HEK293T (cell line): Measurements from ENCODE around the gene C11orf21.

Experiments
- CTCF ChIA-PET: fragments of 350-600 bp; formaldehyde crosslinking; extraction: SDS; loops from one replicate; lab custom pipeline; 2021; ENCODE audit warnings: antibody characterized with exemption, inconsistent platforms; lab: Yijun Ruan, JAX
- POLR2A ChIA-PET: fragments of 350-600 bp; formaldehyde crosslinking; extraction: SDS; loops from one replicate; lab custom pipeline; 2020; ENCODE audit warnings: antibody characterized with exemption, inconsistent platforms; lab: Yijun Ruan, JAX
- DNase-seq: peaks from one replicate; pipeline ENCODE4 v3.0.0; 2012; ENCODE audit warnings: mixed read lengths; ENCODE audit errors: extremely low spot score
- ARNT ChIP-seq: fragments of 450-650 bp; IDR thresholded peaks from 2 replicates; pipeline ENCODE4 v1.6.1; 2017; ENCODE audit warnings: mild to moderate bottlenecking
- BHLHE40 ChIP-seq: fragments of 450-650 bp; IDR thresholded peaks from 2 replicates; pipeline ENCODE4 v1.6.1; 2016; ENCODE audit warnings: mild to moderate bottlenecking, moderate library complexity, borderline replicate concordance
- CTBP1 ChIP-seq: fragments of 450-650 bp; IDR thresholded peaks from 2 replicates; pipeline ENCODE4 v1.6.1; 2016; ENCODE audit warnings: borderline replicate concordance
- ELF4 ChIP-seq: fragments of 450-650 bp; IDR thresholded peaks from 2 replicates; pipeline ENCODE4 v1.6.1; 2017; ENCODE audit warnings: antibody characterized with exemption
- FOXA1 ChIP-seq: fragments of 450-650 bp; IDR thresholded peaks from 2 replicates; pipeline ENCODE4 v1.6.1; 2016; ENCODE audit warnings: mild to moderate bottlenecking
- FOXK2 ChIP-seq: fragments of 450-650 bp; IDR thresholded peaks from 2 replicates; pipeline ENCODE4 v1.6.1; 2016; ENCODE audit warnings: mild to moderate bottlenecking
- FOXM1 ChIP-seq: fragments of 450-650 bp; IDR thresholded peaks from 2 replicates; pipeline ENCODE4 v1.6.1; 2017; ENCODE audit warnings: mild to moderate bottlenecking, borderline replicate concordance
- HDGF ChIP-seq: fragments of 450-650 bp; IDR thresholded peaks from 2 replicates; pipeline ENCODE4 v1.6.1; 2017; ENCODE audit warnings: antibody characterized with exemption, borderline replicate concordance
- L3MBTL2 ChIP-seq: fragments of 450-650 bp; conservative IDR thresholded peaks from 2 replicates; pipeline ENCODE4 v1.6.1; 2016; ENCODE audit warnings: mild to moderate bottlenecking
- LEF1 ChIP-seq: fragments of 450-650 bp; IDR thresholded peaks from 2 replicates; pipeline ENCODE4 v1.6.1; 2017; ENCODE audit warnings: mild to moderate bottlenecking, borderline replicate concordance
- NFRKB ChIP-seq: fragments of 450-650 bp; IDR thresholded peaks from 2 replicates; pipeline ENCODE4 v1.6.1; 2016; ENCODE audit warnings: mild to moderate bottlenecking, moderate library complexity
- PKNOX1 ChIP-seq: fragments of 450-650 bp; IDR thresholded peaks from 2 replicates; pipeline ENCODE4 v1.6.1; 2016
- SP1 ChIP-seq: fragments of 450-650 bp; IDR thresholded peaks from 2 replicates; pipeline ENCODE4 v1.6.1; 2017
- SUZ12 ChIP-seq: fragments of 450-650 bp; IDR thresholded peaks from 2 replicates; pipeline ENCODE4 v1.6.1; 2016; ENCODE audit warnings: mild to moderate bottlenecking
- TARDBP ChIP-seq: fragments of 450-650 bp; IDR thresholded peaks from 2 replicates; pipeline ENCODE4 v1.6.1; 2016
- ZNF384 ChIP-seq: fragments of 450-650 bp; IDR thresholded peaks from 2 replicates; pipeline ENCODE4 v1.6.1; 2016

The C11orf21 gene

DNA sequence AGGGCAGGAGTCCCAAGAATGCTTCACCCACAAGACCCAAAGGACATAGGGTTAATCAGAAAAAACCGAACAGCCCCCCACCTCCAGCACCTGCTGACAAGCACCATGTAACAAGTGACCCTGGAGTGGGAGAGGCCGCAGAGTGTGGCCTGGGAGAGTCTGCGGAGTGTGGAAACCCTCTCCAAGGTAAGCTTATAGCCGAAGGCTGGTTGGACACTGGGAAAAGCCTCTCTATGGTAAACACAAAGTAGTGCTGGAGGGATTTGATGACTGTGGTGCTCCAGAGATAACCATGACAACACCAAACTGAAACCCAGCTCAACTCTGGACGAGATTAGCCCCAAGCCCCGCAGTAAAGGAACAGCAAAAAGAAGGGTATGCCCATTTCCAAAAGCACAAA is 50.6 kb downstream of the C11orf21 start:
- POLR2A ChIA-PET = no interaction called here
- no peak for DNase-seq
- CTCF ChIA-PET = no interaction called here
- TF ChIP-seq ARNT (no peak), LEF1 (no peak), CTBP1 (no peak), SUZ12 (no peak), SP1 (no peak)

DNA sequence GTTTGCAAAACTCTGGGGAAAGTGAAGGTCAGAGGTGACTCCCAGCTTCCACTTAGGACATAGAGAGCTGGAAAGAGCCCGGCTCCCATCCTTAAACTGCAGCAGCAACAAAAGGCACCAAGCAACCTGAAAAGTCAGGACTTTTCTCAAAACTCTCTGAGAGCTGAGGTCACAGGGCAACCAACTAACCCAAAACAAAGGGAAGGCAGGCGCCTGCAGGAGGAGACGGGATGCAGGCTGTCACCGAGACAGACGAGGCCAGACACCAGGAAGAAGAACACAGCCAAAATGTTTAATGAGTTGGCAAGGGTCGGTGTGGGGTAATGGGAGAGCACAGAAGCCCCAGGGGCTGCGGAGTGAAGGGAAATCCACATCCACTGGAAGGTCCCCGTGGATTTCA is 51.2 kb downstream of the C11orf21 start:
- DNase-seq = no peak
- ChIA-PET CTCF (no interaction called here), POLR2A (no interaction called here)

GRCh38 chr11:2250041-2250440 is 51.7 kb downstream of the C11orf21 start:
- ChIA-PET POLR2A (no interaction called here), CTCF (no interaction called here)
- TF ChIP-seq FOXM1 (no peak), ARNT (no peak), BHLHE40 (no peak), HDGF (no peak), SP1 (no peak), FOXA1 (no peak), CTBP1 (no peak), ELF4 (no peak), SUZ12 (no peak), FOXK2 (no peak), ZNF384 (no peak), PKNOX1 (no peak), LEF1 (no peak), L3MBTL2 (no peak), NFRKB (no peak)
- DNase-seq = no peak

More for the DNA sequence above, 51.2 kb downstream of the C11orf21 start:
- TF ChIP-seq SP1 (no peak), L3MBTL2 (no peak), ELF4 (no peak), FOXK2 (no peak), FOXA1 (no peak)

DNA sequence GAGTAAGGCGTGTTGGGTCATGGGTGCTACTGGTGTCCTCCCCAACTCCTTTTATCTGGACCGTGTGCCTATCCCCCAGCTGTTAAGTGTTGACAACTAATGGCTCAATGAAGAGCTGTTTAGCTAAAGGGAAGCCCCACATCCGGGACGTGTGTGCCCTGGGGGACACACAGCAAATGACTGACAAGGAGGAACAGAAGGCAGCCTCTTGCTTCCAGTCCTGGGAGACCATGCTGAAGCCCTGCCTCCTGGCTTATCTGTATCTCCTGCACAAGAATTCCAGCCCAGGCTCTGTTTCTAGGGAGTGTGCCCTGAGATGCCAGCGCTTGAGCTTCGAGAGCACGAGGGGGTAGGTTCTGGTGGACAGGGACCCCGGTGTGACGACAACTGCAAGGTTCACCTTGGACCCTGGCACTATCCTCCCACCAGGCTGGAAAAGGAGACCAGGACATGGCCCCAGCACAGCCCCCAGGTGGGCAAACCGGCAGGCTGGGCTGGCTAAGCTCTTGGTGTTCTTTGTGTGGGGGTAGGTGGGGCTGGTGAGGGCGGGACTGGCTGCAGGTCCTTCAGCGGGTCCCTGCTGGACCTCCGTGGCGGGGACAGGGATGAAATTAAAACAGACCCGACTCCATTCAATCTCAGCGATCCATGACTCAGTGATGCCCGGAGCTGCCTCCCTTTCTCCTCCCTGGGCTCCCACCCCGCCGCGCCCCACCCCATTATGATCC is 52.4 kb downstream of the C11orf21 start:
- TF ChIP-seq PKNOX1 = no peak
- ChIA-PET CTCF (no interaction called here), POLR2A (no interaction called here)
- DNase-seq = no peak

DNA sequence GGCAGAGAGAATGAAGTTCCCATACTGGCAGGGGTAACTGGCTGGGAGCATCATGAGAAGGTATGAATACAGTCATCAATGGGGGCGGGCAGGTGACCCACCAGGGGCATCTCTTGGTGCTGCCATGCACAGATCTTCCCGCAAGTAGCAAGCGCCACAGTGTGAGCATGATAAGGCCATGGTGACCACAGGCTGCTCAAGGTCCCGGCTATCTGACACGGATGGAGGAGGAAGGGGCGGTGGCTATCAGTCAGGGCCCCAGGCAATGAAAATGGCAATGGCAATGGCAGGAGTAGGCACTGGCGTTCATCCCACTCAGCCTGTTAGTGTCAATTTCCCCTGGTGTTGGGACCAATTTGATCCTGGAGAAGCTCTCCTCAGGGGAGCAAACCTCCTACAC is 53.0 kb downstream of the C11orf21 start:
- TF ChIP-seq ZNF384 (no peak), TARDBP (no peak), FOXA1 (no peak), NFRKB (no peak), HDGF (no peak), FOXK2 (no peak), SP1 (no peak), LEF1 (no peak), CTBP1 (no peak), ARNT (no peak), PKNOX1 (no peak)
- CTCF ChIA-PET = no interaction called here
- DNase-seq = no peak
- POLR2A ChIA-PET = no interaction called here

DNA sequence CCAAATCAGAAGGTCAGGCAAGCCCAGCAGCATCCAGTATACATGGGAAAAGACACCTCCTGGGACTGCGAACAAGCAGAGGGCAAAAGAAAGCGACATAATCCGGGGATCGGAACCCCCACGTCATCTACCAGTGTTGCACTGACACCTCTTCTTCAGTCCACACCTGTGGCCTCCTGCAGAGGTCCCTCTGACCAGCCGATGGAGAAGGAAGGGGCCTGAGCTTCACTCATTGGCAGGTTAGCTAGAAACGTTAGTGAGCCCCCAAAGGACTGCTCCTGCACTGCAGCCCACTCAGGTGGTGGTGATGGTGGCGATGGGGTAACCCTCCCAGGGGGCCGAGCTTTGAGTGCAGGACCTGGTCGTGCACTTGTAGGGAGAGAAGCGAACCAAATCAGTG is 53.5 kb downstream of the C11orf21 start:
- no peak for TF ChIP-seq SP1
- no peak for TF ChIP-seq CTBP1
- TF ChIP-seq FOXM1 = no peak
- no peak for TF ChIP-seq ELF4
- no peak for TF ChIP-seq NFRKB
- TF ChIP-seq PKNOX1 = no peak
- TF ChIP-seq TARDBP = no peak
- TF ChIP-seq BHLHE40 = no peak
- no peak for DNase-seq
- POLR2A ChIA-PET = no interaction called here
- CTCF ChIA-PET = no interaction called here

- ChIA-PET CTCF (no interaction called here), POLR2A (no interaction called here)
- DNase-seq = no peak
- TF ChIP-seq PKNOX1 (no peak), LEF1 (no peak), FOXM1 (no peak), FOXK2 (no peak), HDGF (no peak), ARNT (no peak), ELF4 (no peak), SUZ12 (no peak), CTBP1 (no peak), FOXA1 (no peak), NFRKB (no peak), SP1 (no peak), ZNF384 (no peak), L3MBTL2 (no peak)
Measured at GRCh38 chr11:2247496-2247895, 54.2 kb downstream of the C11orf21 start.
